GM12864 (cell line): ENCODE data around the gene C1QA.

ENCODE experiments used
- DNase-seq: peaks from one replicate; pipeline ENCODE4 v3.0.0-alpha.2; 2011; ENCODE audit warnings: low read depth
- H3K4me3 ChIP-seq: 2 replicates; pipeline ENCODE4 v1.5.1; 2011; ENCODE audit warnings: mild to moderate bottlenecking, low read depth, low read length, control low read depth
- CTCF ChIP-seq: IDR thresholded peaks from 2 replicates; pipeline ENCODE4 v1.5.1; 2011; ENCODE audit warnings: low read depth, mild to moderate bottlenecking, moderate library complexity, low read length, control low read depth, inconsistent platforms; ENCODE audit errors: missing control alignments

Gene C1QA

GRCh38 chr1:22629886-22630285 is 6.5 kb upstream of the C1QA start:
- no peak overlapping the region for H3K4me3 ChIP-seq
- TF ChIP-seq CTCF, result no peak
- no peak for DNase-seq

GRCh38 chr1:22633697-22634463 is 2.5 kb upstream of the C1QA start:
- H3K4me3 ChIP-seq, result no peak overlapping the region
- TF ChIP-seq CTCF, result no peak
- DNase-seq, result no peak

- no peak overlapping the region for H3K4me3 ChIP-seq
- no peak for TF ChIP-seq CTCF
- no peak for DNase-seq
Measured at GRCh38 chr1:22635436-22635835, 992 bp upstream of the C1QA start.

GRCh38 chr1:22636927-22637326 is 499 bp downstream of the C1QA start:
- no peak for TF ChIP-seq CTCF
- DNase-seq, result no peak
- H3K4me3 ChIP-seq, result no peak overlapping the region

- no peak for TF ChIP-seq CTCF
- DNase-seq, result no peak
- no peak overlapping the region for H3K4me3 ChIP-seq
Measured at GRCh38 chr1:22637907-22638445, 1.5 kb downstream of the C1QA start.

GRCh38 chr1:22638476-22639234 is 2.2 kb downstream of the C1QA start:
- no peak overlapping the region for H3K4me3 ChIP-seq
- no peak for TF ChIP-seq CTCF
- no peak for DNase-seq
